Measurements from ENCODE around the gene LIPE.
A peak's percentile ranks its signal among the peaks of the same experiment; 100 is the strongest.

LIPE gene

DNA sequence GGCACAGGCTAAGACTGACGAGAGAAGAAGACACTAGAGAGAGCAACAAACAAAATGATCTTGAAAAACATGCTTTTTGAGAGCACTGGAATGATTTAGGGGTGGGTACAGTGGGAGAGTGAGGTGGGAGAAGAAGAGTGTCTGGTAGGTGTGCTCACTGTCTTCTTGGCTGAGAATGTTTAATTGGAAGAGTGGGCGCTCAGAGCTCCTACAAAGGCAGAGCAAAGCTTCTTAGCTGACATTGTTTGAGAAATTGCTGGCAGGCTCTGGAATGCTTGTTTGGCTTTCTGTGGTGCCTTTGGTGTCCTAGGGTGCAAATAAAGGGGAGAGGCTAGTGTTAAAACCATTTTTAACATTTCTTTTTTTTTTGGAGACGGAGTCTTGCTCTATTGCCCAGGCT, 1.5 kb upstream of the LIPE start:
- Mint-ChIP-seq H3K4me1 (ENCODE audit: low read depth) (peaks cover 2% of the 10 kb centered on the region), H3K4me3 (no peak overlapping the region), H3K9me3 (no peaks in the 10 kb centered on the region), H3K27me3 (ENCODE audit: low read depth) (peaks cover 5% of the 10 kb centered on the region), H3K36me3 (ENCODE audit: low read depth) (no peaks in the 10 kb centered on the region), H3K27ac (no peak overlapping the region)

DNA sequence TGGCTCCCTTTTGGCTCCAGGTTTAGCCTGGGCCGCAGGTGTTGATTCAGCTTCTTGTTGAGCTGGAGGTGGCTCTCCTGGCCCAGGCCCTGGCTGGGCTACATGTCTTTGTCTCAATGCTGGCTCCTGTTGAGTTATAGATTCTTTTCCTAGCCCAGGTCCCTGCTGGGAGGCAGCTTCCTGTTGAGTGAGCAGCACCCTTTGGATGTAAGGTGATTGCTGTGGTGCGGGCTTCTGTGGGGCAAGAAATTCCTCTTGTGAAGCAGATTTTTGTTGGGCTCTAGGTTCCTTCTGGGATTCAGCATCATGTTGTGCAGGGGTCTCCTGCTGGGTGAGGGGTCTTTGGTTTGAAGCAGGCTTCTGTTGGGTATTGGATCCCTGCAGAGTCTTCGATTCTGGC, 545 bp downstream of the LIPE start:
- Mint-ChIP-seq H3K9me3 (no peaks in the 10 kb centered on the region), H3K27me3 (ENCODE audit: low read depth) (peaks cover 5% of the 10 kb centered on the region), H3K27ac (no peak overlapping the region), H3K4me3 (no peak overlapping the region), H3K36me3 (ENCODE audit: low read depth) (no peaks in the 10 kb centered on the region), H3K4me1 (ENCODE audit: low read depth) (peaks cover 11% of the 10 kb centered on the region)

DNA sequence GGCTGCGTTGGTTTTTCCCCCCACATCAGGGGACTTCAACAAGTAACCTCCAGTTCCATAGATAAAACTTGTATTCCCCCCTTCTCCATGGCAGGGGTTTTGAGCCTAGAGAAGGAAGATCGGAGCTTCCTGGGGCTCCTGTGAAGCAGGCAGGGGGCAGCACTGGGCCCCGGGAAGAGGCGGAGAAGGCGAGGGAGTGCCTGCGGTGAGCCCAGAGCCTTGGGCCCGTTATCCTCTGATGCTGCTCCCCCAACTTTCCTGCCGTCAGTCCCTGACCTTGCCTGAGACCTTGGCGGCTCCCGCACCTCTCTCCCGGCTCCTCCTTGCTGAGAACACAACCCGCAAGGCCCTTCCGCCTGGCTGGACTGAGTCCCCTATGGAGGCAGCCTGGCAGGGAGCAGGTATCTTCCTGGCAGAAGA, 2.5 kb downstream of the LIPE start:
- Mint-ChIP-seq H3K36me3 (ENCODE audit: low read depth) (peaks cover 3% of the 10 kb centered on the region), H3K4me3 (peak overlapping the region; percentile 52), H3K27ac (no peak overlapping the region), H3K4me1 (ENCODE audit: low read depth) (peaks cover 28% of the 10 kb centered on the region), H3K9me3 (no peaks in the 10 kb centered on the region), H3K27me3 (ENCODE audit: low read depth) (peaks cover 5% of the 10 kb centered on the region)

DNA sequence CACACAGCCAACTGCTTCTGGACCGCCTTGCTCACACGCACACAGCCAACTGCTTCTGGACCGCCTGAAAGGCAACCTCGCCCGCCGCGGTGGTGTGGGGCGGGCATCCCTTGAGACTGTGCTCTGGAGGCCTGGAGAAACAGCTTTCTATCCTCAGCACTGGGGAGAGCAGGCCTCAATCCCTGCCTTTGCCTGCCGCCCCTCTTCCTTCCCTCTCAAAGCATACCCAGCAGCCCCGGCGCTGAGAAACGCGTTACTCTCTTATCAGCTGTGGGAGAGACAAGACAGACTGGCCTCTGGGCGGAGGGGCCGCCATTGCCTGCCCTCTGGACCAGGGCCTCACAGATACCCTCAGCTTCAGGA, 2.9 kb downstream of the LIPE start:
- Mint-ChIP-seq H3K36me3 (ENCODE audit: low read depth) (peaks cover 3% of the 10 kb centered on the region), H3K27me3 (ENCODE audit: low read depth) (peaks cover 5% of the 10 kb centered on the region), H3K4me3 (peak overlapping the region; percentile 52), H3K4me1 (ENCODE audit: low read depth) (peaks cover 28% of the 10 kb centered on the region), H3K27ac (no peak overlapping the region), H3K9me3 (no peaks in the 10 kb centered on the region)

DNA sequence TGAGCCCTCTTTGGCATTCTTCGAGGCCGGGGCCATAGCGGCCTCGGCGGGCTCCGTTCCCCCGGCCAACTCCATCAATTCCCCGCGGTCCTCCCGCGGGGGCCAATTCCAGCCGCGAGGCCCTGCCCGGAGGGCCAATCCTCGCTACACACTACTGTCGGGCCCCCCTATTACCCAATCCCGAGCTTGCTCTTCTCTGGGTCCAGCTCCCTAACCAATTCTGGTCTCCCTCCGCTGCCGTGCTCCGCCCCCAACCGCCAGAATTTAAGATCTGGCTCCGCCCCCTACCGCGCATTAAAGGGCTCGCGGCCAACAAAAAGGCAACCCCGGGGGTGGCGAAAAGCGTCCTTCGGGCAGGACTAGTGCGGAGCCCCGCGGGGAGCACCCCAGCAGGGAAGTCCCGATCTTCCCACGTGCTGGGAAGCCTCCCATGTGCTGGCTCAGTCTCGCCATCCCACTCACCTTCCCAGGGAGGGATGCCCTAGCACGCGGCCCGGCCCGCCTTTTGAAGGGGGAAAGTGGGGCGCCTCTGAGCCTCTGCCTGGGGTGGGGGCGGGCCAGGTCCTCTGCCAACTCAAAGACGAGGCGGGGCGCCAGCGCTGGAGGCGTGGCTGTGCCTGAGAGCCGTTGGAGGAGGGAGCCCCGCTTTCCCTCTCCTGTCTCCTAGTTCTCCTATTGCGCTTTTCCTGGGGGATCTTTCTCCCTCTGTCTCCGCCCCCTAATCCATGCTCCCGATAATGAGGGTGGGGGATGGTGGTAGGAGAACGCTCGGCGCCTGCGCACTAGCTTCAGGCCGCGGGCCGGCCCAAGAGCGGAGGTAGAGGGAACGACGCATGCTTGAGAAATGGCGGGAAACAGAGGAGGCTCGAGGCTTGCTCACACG, 3.5 kb downstream of the LIPE start:
- peaks cover 3% of the 10 kb centered on the region for H3K36me3 Mint-ChIP-seq (ENCODE audit: low read depth)
- H3K4me3 Mint-ChIP-seq, result peak overlapping the region; percentile 89
- peaks cover 28% of the 10 kb centered on the region for H3K4me1 Mint-ChIP-seq (ENCODE audit: low read depth)
- no peaks in the 10 kb centered on the region for H3K9me3 Mint-ChIP-seq
- H3K27ac Mint-ChIP-seq, result peak overlapping the region; percentile 82
- peaks cover 4% of the 10 kb centered on the region for H3K27me3 Mint-ChIP-seq (ENCODE audit: low read depth)

DNA sequence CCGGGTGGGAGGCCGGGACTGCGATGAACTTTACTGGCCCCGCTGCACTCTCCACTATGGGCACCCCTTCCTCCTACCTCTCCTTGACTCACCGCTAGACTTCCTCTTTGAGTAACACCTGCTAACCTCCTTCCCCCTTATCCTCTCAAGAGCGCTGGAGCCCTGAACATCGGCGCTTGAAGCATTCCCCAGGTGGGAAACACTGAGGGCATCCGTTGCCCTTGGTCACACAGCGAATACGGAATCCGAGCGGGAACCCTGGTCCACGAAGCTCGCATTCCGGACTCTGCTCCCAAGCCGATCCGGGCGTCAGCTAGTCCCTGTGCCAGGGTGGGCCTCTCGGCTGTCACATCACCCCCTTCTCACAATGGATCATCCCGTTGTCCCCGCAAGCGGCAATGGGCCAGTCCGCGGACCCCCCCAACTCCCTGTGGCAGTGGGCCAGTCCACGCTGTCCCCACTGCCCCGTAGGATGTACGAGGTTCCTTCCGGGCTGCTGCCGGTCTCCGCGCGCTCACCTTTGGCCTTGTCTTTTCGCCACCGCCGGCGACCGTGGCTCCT, 4.2 kb downstream of the LIPE start:
- Mint-ChIP-seq H3K27me3 (ENCODE audit: low read depth) (no peaks in the 10 kb centered on the region), H3K36me3 (ENCODE audit: low read depth) (peaks cover 3% of the 10 kb centered on the region), H3K27ac (peak overlapping the region; percentile 82), H3K4me1 (ENCODE audit: low read depth) (peaks cover 28% of the 10 kb centered on the region), H3K4me3 (peak overlapping the region; percentile 89), H3K9me3 (no peaks in the 10 kb centered on the region)

DNA sequence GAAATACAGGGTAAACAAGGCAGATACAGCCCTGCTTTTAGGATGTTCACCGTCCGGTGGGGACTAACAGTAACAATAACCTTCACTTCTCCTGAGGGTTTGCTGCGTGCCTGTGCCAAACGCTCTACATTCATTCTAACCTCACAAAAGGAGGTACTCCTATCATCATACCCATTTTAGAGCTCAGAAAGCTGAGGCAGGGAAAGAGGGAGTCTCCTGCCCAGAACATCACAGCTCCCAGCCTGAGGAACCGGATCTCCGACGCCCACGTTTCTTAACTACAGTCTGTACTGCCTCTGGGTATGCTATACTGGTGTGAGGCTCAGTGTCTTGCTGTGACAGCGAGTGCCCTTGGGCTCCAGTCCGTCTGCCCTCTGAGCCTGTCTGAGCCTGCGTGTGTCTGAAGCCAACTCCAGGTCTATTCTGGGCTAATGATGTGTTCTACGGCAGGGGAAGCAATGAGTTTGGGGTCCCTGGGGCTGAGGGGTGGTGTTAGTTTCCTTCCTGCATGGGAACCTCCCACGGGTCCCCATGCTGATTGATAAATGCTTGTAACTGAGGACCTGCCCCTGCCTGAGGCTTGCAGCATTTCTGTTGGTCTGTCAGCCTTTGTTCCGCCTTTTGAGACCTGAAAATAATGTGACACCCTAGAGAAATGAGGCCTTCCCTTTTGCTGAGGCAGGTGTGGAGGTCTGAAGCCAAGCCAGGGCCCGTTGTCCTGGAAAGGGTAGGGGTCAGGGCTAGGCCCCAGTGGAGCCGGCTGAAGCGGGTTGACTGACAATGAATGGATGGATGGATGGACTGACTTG, 4.9 kb downstream of the LIPE start:
- Mint-ChIP-seq H3K4me1 (ENCODE audit: low read depth) (peaks cover 28% of the 10 kb centered on the region), H3K27me3 (ENCODE audit: low read depth) (no peaks in the 10 kb centered on the region), H3K4me3 (peak overlapping the region; percentile 89), H3K9me3 (no peaks in the 10 kb centered on the region), H3K36me3 (ENCODE audit: low read depth) (peaks cover 3% of the 10 kb centered on the region), H3K27ac (peak overlapping the region; percentile 82)

DNA sequence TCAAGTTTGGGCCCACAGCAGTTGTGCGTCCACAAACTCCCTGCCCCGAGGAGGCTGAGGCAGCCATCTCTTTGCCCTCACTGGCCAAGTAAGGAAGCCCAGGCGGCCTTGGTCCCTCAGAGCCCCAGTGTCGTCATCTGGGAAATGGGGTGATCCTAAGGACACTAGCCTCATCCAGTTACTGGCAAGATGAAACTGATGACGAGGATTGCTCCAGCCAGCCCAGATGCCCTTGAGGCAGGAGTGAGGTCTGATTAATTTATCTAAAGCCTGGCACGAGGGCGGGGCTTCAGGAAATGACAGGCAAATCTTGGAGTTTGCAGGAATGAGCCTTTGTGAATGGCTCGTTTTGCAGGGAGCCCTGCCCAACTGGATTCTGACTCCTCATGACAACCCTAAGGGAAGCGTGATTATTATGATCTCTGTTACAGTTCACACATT, 5.6 kb downstream of the LIPE start:
- Mint-ChIP-seq H3K27ac (no peak overlapping the region), H3K4me3 (peak overlapping the region; percentile 8), H3K4me1 (ENCODE audit: low read depth) (peaks cover 28% of the 10 kb centered on the region), H3K36me3 (ENCODE audit: low read depth) (peaks cover 3% of the 10 kb centered on the region), H3K27me3 (ENCODE audit: low read depth) (no peaks in the 10 kb centered on the region), H3K9me3 (no peaks in the 10 kb centered on the region)

DNA sequence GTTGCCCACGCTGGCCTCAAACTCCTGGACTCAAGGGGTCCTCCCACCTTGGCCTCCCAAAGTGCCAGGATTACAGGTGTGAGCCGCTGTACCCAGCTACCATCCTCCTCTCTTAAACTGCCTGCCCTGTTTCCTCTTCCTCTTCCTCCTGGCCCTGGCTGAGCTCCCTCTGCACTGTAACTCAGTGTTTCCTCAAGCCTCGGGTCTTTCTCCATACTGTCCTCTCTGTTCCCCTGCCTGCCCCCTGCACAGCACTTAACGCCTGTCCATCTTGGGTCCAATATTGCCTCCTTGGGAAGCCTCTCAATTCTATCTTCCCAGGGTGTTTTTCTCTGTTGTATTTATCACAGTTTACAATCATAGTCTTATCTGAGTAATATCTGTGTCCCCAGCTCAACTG, 6.1 kb downstream of the LIPE start:
- H3K27me3 Mint-ChIP-seq (ENCODE audit: low read depth), result no peaks in the 10 kb centered on the region
- no peak overlapping the region for H3K4me3 Mint-ChIP-seq
- H3K4me1 Mint-ChIP-seq (ENCODE audit: low read depth), result peaks cover 28% of the 10 kb centered on the region
- peaks cover 3% of the 10 kb centered on the region for H3K36me3 Mint-ChIP-seq (ENCODE audit: low read depth)
- no peak overlapping the region for H3K27ac Mint-ChIP-seq
- H3K9me3 Mint-ChIP-seq, result no peaks in the 10 kb centered on the region

DNA sequence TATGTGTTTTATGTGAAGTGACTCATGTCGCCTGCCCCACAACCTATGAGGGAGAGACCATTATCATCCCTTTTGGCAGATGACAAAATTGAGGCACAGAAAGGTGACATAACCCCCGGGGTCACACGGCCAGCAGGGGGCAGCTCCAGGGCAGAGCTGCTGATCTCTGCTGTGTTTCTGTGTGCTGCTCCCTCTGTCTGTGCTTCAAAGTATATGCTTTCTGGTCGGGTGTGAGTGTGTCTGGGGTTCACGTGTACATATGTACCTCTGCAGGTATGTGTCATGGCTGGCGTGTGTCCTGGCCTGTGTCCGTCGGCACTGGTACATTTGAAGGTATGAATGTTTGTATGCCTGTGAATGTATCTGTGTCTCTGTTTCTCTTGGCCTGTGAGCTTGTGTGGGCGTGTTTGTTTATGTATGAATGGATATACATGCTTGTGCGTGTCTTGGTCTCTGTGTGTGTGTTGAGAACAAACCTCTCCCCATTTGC, 7.1 kb downstream of the LIPE start:
- Mint-ChIP-seq H3K27me3 (ENCODE audit: low read depth) (no peaks in the 10 kb centered on the region), H3K36me3 (ENCODE audit: low read depth) (peaks cover 3% of the 10 kb centered on the region), H3K27ac (no peak overlapping the region), H3K4me3 (no peak overlapping the region), H3K9me3 (no peaks in the 10 kb centered on the region), H3K4me1 (ENCODE audit: low read depth) (peaks cover 28% of the 10 kb centered on the region)

DNA sequence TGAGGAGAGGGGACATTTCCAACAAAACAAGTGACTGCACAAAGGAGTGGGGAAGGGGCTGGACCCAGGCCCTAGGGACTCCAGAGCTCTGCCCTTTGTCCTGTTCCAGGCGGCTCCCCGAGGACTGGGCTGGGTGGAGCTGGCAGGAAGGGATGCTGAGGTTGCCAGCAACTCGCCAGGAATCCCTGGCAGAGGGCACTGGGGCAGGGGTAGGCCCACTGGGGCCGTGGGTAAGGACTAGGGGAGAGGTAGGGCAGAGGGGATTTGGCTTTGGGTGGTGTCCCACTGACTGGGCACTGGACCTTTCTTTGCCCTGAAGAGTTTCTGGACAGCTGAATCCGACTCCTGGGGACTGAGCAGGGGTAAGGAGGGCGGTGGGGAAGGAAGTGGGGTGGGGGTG, 7.9 kb downstream of the LIPE start:
- Mint-ChIP-seq H3K27me3 (ENCODE audit: low read depth) (no peaks in the 10 kb centered on the region), H3K4me3 (no peak overlapping the region), H3K27ac (no peak overlapping the region)

DNA sequence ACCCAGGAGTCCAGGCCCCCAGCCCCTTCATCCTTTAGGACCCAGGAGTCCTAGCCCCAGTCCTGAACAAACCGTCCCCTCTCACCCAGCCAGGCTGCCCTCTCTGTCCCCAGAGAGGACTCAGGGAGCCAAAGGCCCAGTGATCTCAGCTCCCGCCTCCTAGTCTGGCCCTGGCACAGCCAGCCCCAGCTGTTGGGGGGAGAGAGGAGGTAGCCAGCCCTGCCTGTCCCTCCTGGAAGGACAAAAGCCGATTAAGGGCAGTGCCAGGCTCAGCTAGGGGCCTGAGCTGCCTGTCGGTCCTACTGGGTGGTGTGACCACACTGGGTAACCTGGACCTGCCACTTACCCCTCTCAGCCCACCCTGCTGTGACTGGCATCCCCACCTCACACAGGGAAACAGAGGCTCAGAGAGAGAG, 14.5 kb downstream of the LIPE start:
- Mint-ChIP-seq H3K27ac (no peak overlapping the region), H3K36me3 (ENCODE audit: low read depth) (peaks cover 4% of the 10 kb centered on the region), H3K4me3 (no peak overlapping the region), H3K4me1 (ENCODE audit: low read depth) (no peaks in the 10 kb centered on the region), H3K27me3 (ENCODE audit: low read depth) (no peaks in the 10 kb centered on the region), H3K9me3 (no peaks in the 10 kb centered on the region)

More for the DNA sequence above, 7.9 kb downstream of the LIPE start:
- peaks cover 6% of the 10 kb centered on the region for H3K36me3 Mint-ChIP-seq (ENCODE audit: low read depth)
- no peaks in the 10 kb centered on the region for H3K9me3 Mint-ChIP-seq
- peaks cover 28% of the 10 kb centered on the region for H3K4me1 Mint-ChIP-seq (ENCODE audit: low read depth)

DNA sequence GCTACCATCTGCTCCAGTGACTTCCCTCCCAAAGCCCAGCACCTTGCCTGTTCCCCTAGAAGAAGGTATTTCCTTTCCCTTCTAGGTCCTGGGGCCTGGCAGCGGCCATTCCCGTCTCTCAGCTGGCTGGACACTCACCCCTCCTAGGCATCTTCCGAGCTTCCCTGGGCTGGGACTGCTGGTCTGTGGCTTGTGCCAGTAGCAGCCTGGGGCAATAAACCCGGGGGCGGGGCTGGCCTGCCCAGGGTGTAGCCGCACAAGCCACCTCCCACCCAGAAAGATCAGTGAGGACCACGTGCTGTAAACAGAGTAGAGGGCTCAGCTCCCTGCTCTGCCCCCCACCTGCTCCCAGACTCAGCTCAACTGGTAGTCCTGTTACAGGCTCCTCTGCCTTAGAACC, 15.0 kb downstream of the LIPE start:
- no peaks in the 10 kb centered on the region for H3K4me1 Mint-ChIP-seq (ENCODE audit: low read depth)
- H3K9me3 Mint-ChIP-seq, result no peaks in the 10 kb centered on the region
- no peaks in the 10 kb centered on the region for H3K27me3 Mint-ChIP-seq (ENCODE audit: low read depth)
- no peak overlapping the region for H3K4me3 Mint-ChIP-seq
- no peak overlapping the region for H3K27ac Mint-ChIP-seq
- peaks cover 4% of the 10 kb centered on the region for H3K36me3 Mint-ChIP-seq (ENCODE audit: low read depth)

DNA sequence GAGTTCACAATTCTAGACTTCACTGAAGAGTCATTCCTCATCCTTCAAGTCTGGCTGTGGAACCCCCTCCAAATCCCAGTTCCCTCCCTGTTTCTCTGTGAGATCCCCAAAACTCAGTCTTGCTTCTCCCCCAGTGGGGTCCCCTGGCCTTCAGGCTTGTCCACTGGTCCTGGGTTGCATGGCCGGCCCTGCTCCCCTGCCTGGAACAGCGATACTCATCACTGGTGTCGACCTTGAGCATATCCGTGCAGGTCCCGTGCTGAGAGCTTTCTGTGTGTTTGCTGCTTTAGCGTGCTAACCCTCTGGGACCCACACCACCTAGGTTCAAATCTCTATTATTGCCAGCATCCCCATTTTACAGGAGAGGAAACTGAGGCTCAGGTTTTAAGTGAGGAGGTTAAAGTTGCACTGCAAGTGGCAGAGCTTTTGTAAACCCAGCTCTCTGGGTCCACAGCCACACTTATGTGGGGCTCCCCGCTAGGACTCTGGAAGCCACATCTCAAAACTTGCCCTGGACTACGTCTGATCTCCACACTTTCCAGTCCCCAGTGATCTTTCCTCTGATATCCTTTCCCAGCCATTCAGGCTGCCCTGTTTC, 15.5 kb downstream of the LIPE start:
- no peaks in the 10 kb centered on the region for H3K27me3 Mint-ChIP-seq (ENCODE audit: low read depth)
- peaks cover 6% of the 10 kb centered on the region for H3K36me3 Mint-ChIP-seq (ENCODE audit: low read depth)
- no peaks in the 10 kb centered on the region for H3K9me3 Mint-ChIP-seq
- H3K4me1 Mint-ChIP-seq (ENCODE audit: low read depth), result no peaks in the 10 kb centered on the region
- H3K4me3 Mint-ChIP-seq, result no peak overlapping the region
- H3K27ac Mint-ChIP-seq, result no peak overlapping the region

All from T-helper 1 cell treated with Interleukin-12 subunit alpha and Interleukin-12 subunit beta and Interleukin-4 antibody, amounts not matched to agents 30 μg/mL and 1 μg/mL, for 36 hours (primary cell).